ENCODE data around the gene FMN1.

FMN1 gene

DNA sequence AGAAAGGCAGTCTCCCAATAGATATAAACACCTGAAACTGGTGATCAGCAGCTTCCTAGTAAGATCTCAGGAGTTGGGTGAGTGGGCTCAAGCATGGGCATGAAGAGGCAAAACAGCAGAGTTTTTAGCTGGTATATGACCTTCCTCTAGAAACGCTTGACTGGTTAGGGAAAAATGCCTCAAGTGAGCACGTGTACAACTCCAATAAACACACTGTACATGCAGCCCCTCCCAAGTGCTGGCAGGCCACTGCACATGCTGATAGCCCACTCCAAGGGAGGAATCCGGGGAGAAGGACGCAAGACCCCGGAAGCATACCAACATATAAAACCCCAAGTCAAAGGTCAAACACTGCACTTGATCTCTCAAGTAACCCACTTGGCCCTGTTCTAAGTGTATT is 143.0 kb downstream of the FMN1 start:
- Mint-ChIP-seq H3K27ac (no peak overlapping the region), H3K9me3 (peaks cover 47% of the 10 kb centered on the region), H3K36me3 (ENCODE audit: low read depth) (peaks cover 47% of the 10 kb centered on the region), H3K4me1 (no peaks in the 10 kb centered on the region), H3K27me3 (ENCODE audit: low read depth) (no peaks in the 10 kb centered on the region), H3K4me3 (no peak overlapping the region)
- TF ChIP-seq, protein P1, sequence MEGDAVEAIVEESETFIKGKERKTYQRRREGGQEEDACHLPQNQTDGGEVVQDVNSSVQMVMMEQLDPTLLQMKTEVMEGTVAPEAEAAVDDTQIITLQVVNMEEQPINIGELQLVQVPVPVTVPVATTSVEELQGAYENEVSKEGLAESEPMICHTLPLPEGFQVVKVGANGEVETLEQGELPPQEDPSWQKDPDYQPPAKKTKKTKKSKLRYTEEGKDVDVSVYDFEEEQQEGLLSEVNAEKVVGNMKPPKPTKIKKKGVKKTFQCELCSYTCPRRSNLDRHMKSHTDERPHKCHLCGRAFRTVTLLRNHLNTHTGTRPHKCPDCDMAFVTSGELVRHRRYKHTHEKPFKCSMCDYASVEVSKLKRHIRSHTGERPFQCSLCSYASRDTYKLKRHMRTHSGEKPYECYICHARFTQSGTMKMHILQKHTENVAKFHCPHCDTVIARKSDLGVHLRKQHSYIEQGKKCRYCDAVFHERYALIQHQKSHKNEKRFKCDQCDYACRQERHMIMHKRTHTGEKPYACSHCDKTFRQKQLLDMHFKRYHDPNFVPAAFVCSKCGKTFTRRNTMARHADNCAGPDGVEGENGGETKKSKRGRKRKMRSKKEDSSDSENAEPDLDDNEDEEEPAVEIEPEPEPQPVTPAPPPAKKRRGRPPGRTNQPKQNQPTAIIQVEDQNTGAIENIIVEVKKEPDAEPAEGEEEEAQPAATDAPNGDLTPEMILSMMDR (IDR thresholded peaks at IDR 0.05; ENCODE audit: unreplicated experiment in 3 of 3) = no peak

DNA sequence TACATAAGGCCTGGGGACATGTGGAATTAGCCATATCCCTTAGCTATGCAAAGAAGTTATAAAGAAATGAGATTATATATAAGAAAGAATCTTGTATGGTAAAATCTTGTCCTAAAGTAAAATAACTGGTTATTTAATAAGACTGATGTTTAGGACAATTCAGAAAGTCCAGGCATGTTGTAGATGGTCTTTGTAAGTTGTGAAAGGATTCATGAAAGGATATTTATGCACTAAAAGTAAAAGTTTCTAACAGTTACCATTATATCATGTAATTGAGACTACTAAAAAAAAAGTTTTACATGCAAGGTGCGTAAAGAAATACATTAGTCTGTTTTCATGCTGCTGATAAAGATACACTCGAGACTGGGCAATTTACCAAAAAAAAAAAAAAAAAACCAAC is 146.3 kb downstream of the FMN1 start:
- Mint-ChIP-seq H3K36me3 (ENCODE audit: low read depth) (peaks cover 52% of the 10 kb centered on the region), H3K27me3 (ENCODE audit: low read depth) (no peaks in the 10 kb centered on the region), H3K4me3 (no peak overlapping the region), H3K9me3 (peaks cover 45% of the 10 kb centered on the region), H3K4me1 (peaks cover 8% of the 10 kb centered on the region), H3K27ac (no peak overlapping the region)
- TF ChIP-seq, protein P1 (IDR thresholded peaks at IDR 0.05; ENCODE audit: unreplicated experiment in 3 of 3) = no peak

- Mint-ChIP-seq H3K36me3 (ENCODE audit: low read depth) (peaks cover 52% of the 10 kb centered on the region), H3K27me3 (ENCODE audit: low read depth) (no peaks in the 10 kb centered on the region), H3K4me1 (peaks cover 8% of the 10 kb centered on the region), H3K9me3 (peaks cover 55% of the 10 kb centered on the region), H3K27ac (no peak overlapping the region), H3K4me3 (no peak overlapping the region)
- TF ChIP-seq, protein P1 (IDR thresholded peaks at IDR 0.05; ENCODE audit: unreplicated experiment in 3 of 3) = no peak
Observed at GRCh38 chr15:33047077-33047476, 147.4 kb downstream of the FMN1 start.

GRCh38 chr15:33046329-33046728 is 148.2 kb downstream of the FMN1 start:
- TF ChIP-seq, protein P1 (IDR thresholded peaks at IDR 0.05; ENCODE audit: unreplicated experiment in 3 of 3) = no peak
- Mint-ChIP-seq H3K36me3 (ENCODE audit: low read depth) (peaks cover 49% of the 10 kb centered on the region), H3K4me3 (no peak overlapping the region), H3K4me1 (peaks cover 8% of the 10 kb centered on the region), H3K9me3 (peaks cover 53% of the 10 kb centered on the region), H3K27ac (no peak overlapping the region), H3K27me3 (ENCODE audit: low read depth) (no peaks in the 10 kb centered on the region)

- H3K36me3 Mint-ChIP-seq (ENCODE audit: low read depth) = peaks cover 46% of the 10 kb centered on the region
- peaks cover 8% of the 10 kb centered on the region for H3K4me1 Mint-ChIP-seq
- H3K27ac Mint-ChIP-seq = peak overlapping the region; percentile 25 to 84 (median 56)
- peaks cover 48% of the 10 kb centered on the region for H3K9me3 Mint-ChIP-seq
- TF ChIP-seq, protein P1 (IDR thresholded peaks at IDR 0.05; ENCODE audit: unreplicated experiment in 3 of 3) = no peak
- no peaks in the 10 kb centered on the region for H3K27me3 Mint-ChIP-seq (ENCODE audit: low read depth)
- H3K4me3 Mint-ChIP-seq = no peak overlapping the region
Observed at GRCh38 chr15:33045066-33045810, 149.3 kb downstream of the FMN1 start.

DNA sequence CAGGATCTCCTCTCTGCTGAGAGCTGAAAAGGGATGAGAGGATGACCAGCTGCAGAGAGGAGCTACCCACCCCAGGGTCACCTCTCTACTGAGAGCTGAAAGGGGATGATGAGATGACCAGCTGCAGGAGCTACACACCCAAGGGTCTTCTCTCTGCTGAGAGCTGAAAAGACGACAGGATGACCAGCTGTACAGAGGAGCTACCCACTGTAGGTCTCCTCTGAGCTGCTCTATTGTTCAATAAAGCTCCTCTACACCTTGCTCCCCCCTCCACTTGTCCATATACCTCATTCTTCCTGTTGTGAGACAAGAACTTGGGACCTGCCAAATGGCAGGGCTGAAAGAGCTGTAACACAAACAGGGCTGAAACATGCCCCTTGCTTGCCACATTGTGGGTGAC is 149.9 kb downstream of the FMN1 start:
- peaks cover 13% of the 10 kb centered on the region for H3K4me1 Mint-ChIP-seq
- H3K4me3 Mint-ChIP-seq = no peak overlapping the region
- H3K36me3 Mint-ChIP-seq (ENCODE audit: low read depth) = peaks cover 43% of the 10 kb centered on the region
- TF ChIP-seq, protein P1 (IDR thresholded peaks at IDR 0.05; ENCODE audit: unreplicated experiment in 3 of 3) = no peak
- peaks cover 46% of the 10 kb centered on the region for H3K9me3 Mint-ChIP-seq
- H3K27me3 Mint-ChIP-seq (ENCODE audit: low read depth) = no peaks in the 10 kb centered on the region
- H3K27ac Mint-ChIP-seq = peak overlapping the region in 1 of 3 experiments; percentile 84

All from nephron (organoid).